Measurements from ENCODE around the gene ROBO1. TPM values are rescaled to one million over a fixed set of nuclear protein-coding genes. Genes with fewer than 3 reads are reported as not detected.
"Not testable (repeated sequence)": the region's sequence is repeated elsewhere in the genome, so short reads cannot be mapped to it uniquely, and the experiment has no call there.

ROBO1 gene
- polyA plus RNA-seq, 3 donors, result 115 to 133 (median 127) TPM

DNA sequence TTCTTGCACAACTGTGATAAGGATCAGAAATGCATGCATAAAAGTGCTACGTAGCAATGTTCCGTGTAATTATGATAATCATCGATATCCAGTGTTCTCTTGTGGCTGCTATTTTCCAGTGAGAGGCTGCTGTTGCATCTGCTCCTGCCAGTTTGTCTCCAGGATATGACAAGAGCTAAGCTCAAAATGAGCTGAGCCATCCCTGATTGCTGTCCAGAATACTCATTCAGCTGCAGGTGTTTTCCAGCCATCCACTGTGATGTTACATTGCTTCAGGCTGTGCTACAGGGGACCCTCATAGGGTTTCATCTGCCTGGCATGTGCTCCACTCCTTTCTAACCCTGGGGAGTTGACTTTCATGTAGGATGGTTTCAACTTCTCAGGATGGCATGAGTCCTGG, 976.0 kb downstream of the ROBO1 start:
- DNase-seq (ENCODE audit: low read depth in 3 of 3, low spot score in 2 of 3), result no peak

DNA sequence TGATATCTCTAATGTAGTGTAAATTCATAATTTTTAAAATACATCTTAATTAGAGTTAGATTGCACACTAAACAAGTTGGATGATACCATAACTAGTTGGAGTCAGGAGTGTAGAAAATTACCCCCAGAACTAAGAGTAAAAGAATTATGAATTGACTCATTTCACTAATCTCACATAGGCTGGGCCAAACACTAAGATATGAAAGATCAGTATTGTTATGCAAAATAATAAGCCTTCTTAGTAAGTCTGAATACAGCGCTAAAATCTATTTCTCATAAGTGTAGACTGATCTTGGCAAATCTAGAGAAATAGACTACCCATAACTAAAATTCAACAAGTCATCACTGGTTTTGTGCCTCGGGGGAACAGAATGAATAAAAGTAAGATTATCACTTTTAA, 979.0 kb downstream of the ROBO1 start:
- no peak for DNase-seq (ENCODE audit: low read depth in 3 of 3, low spot score in 2 of 3)

DNA sequence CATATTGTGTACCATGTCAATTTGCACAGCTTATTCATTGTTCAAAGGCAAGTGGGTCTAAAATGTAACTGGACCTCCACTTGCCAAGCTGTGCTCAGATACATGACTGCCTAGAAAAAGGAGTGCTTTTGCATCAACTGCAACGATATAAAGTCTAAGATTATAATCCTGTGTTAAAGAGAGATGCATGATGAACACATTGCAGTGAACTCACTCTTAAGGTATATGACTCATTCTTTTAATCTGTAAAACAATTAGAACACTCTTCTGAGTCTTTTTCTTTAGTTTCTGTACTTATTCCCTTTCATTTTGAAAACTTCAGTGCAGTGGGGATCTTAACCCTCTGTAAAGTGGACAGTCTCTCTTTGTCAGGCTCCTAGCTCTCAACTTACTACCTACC, 982.8 kb downstream of the ROBO1 start:
- no peak for DNase-seq (ENCODE audit: low read depth in 3 of 3, low spot score in 2 of 3)

DNA sequence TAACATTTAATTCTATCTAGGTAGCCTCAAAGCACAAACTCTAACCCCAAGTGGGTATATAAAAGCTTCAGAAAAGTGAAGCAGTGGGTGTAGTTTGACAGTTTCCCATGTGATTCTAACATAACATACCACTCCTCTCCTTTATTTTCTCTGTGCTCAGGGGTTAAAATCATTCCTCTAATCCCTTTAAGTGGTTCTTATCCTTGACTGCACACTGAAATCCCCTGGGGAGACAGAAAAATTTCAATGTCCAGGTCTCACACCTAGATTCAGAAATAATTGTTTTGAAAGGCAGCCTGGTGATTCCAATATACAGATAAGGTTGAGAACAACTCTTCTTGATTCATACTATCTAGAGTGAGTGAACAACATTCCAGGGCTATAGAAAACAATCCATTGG, 986.4 kb downstream of the ROBO1 start:
- DNase-seq (ENCODE audit: low read depth in 3 of 3, low spot score in 2 of 3), result no peak

DNA sequence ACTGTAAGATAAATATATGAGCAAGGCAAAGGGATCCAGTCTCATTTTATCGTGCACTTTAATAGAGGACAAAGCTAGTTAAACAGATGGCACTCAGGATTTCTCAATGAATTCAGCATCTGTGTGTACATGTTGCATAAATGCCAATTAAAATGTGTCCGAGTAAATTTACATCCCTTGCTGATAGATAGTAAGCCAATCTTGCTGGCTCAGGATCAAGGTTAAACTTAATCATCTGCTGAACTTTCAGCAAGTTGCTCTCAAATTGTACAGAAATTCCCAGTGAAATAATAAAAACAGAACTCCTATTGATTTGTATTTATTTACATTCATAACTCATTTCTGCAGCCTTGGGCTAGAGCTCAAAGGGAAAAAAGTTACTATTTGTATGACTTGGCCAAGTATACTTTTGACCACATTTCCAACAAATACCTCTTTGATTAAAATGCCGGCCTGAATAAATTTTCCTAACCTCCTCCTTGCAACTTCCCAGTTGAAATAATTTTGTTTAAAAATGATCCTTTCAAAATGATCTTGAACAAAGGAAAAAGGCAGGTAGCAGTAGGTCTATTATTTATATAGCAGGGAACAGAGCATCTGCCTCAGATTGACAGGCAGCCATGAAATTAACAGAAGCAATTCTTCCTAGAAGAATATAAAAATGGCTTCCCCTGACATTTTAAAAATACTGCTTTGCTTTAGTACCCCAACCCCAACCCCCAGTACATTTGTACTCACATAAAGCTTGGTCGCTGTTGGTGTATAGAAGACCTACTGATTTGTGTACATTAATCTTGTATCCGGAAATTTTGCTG, 1001.9 kb downstream of the ROBO1 start:
- no peak for DNase-seq (ENCODE audit: low read depth in 3 of 3, low spot score in 2 of 3)

DNA sequence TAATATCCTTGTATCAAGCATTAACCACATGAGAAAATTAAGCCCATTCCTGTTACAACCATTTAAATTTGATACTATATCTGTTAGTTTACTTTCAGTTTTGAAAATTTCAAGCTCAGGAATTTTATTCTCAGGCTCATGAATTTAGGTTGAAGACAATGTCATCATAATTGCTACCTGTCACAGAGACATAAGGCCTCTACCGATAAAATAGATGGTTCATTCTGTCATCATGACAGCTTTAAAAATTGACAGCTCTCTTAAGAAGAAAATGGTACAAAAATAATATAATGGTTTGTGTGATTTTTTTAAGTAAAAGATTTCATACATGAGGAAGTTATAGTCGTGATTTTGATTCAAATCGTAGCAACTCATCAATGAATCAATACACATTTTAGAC, 1003.2 kb downstream of the ROBO1 start:
- DNase-seq (ENCODE audit: low read depth in 3 of 3, low spot score in 2 of 3), result no peak

DNA sequence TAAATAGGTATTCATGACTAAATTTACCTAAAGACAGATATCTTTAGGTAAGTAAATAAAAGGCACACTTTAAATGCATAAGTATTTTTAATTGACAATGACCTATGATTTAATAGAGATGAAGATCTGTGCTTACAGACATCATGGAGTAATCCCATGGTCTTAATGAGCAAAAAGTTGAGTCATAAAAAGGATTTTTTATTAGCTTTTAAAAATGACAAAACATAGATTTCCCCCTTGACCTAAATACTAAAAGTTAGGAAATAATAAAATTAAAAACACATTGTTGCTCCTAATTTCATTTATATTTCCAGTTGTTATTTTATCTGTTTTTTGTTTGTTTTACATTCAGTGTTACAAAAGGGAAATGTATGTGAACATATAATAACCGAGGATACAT, 1005.7 kb downstream of the ROBO1 start:
- no peak for DNase-seq (ENCODE audit: low read depth in 3 of 3, low spot score in 2 of 3)

DNA sequence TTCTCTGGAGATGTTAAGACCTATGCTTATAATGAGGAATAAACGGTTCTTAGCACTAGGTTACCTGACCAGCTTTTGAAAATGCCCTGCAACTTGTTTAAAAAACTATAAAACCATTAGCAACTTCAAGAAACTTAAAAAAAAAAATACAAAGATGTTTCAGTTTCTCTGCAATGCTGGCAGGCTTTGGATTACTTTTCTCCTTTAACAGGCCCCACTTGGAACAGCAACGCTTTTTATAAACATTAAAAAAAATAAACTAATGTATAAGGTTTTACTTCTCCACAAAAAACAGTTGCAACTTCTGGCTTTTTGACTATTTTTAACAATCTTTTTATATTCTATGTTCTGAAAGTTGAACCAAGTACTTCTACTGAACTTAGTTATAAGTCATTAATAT, 1006.7 kb downstream of the ROBO1 start:
- no peak for DNase-seq (ENCODE audit: low read depth in 3 of 3, low spot score in 2 of 3)

DNA sequence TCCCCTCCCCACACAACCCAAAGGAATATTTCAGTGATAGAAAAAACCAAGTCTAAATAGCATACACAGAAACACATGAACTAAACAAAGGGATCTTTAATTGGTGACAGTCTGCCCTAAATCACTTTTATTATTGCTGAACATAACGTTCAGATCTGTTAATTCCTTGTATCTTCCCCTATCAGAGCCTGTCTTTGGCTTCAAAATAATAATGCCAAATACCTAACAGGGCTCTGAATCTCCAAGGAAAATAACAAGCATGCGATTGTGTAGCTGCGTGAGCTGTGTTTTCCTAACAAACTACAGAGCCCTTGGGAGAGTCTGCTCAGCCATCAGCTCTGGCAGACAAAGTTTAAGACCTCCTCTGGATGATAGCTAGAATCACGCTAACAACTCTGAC, 1010.1 kb downstream of the ROBO1 start:
- DNase-seq (ENCODE audit: low read depth in 3 of 3, low spot score in 2 of 3), result no peak

DNA sequence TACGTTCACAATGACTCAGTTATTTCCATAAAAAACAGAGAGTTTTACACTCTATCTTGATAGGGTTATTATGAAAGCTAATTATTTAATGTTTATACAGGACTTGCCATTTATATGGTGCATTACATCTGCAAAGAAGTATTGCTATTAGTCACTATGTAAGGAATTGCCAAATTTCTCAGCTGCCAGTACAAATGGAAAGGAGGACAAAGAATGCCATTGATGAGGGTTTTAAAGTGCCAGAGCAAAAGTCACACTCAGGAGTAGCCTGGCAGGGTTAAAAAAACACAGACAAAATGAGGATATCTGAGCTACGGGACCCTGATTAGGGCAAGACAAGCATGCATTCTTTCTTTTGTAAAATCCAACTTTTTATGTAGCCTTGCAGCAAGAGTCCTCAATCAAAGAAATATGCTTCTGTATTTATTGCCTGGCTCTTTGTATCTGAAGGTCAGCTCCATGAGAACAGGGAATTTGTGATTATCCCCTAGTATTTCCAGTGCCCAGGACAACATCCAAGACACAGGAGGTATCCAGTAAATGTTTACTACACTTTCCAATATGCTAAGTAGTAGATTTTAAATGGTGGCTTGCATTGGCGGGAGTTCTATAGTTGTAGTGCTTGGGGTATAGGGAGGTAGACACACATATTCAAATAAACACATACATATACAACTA, 1013.6 kb downstream of the ROBO1 start:
- DNase-seq (ENCODE audit: low read depth in 3 of 3, low spot score in 2 of 3), result no peak

DNA sequence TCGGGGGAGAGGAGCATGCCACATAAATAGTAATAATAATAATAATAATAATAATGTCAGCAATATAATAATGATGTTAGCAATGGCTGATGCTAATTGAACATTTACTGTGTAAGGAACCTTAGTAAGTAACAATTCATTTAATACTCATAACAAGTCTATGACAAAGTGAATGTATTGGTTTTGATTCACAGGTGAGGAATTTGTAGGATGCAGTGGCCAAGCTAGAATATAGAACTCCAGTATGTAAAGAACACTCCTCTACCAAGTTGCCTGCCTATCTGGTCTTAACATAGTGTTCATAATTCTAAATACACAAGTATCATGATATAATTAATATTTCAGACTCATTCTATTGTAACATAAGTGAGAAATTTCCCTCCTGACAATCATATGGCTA, 1016.5 kb downstream of the ROBO1 start:
- no peak for DNase-seq (ENCODE audit: low read depth in 3 of 3, low spot score in 2 of 3)

DNA sequence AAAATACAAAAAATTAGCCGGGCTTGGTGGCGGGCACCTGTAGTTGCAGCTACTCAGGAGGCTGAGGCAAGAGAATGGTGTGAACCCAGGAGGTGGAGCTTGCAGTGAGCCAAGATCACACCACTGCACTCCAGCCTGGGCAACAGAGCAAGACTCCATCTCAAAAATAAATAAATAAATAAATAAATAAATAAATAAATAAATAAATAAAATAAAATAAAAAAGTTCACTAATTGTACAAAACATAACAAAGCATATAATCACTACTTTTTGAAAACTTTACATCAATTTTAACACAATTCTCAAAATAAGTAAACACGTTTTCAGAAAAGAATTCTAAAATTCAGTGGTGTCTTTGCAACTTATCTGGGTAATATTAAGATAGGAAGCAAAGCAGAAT, 1017.5 kb downstream of the ROBO1 start:
- DNase-seq (ENCODE audit: low read depth in 3 of 3, low spot score in 2 of 3), result not testable (repeated sequence)

DNA sequence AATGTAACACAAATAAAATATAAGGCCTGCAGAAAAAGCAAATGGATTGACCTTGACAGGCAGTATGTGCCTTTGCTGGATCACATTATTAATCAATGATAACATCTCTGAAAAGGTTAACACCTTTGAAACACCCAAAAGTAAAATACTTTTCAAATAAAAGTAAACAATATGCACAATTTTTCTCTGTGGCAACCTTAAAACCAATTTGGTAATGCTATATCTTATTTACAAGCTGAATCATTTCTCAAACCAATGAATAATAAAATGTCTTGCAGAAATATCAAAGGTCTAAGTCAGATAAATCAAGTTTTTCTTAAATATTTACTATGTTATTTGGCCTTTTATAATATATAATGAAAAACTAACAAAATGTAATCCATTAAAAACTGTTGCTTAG, 1018.7 kb downstream of the ROBO1 start:
- no peak for DNase-seq (ENCODE audit: low read depth in 3 of 3, low spot score in 2 of 3)

DNA sequence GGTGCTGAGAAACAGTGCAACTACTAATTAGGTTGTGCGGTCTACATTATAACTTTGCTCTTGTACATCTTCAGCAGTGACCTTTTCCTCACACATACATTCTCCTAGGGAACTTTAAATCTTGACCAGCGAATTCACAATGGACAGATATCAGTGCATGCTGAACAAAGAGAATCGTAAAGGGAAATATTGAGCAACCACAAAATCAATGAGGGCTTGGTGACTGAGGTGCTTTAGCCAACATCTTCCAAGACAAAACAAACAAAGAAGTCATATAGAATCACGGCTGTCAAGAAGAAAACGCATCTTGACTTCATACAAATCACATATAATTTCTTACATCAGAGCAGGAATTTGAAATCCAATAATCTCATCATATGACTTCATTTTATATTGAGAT, 1022.0 kb downstream of the ROBO1 start:
- no peak for DNase-seq (ENCODE audit: low read depth in 3 of 3, low spot score in 2 of 3)

DNA sequence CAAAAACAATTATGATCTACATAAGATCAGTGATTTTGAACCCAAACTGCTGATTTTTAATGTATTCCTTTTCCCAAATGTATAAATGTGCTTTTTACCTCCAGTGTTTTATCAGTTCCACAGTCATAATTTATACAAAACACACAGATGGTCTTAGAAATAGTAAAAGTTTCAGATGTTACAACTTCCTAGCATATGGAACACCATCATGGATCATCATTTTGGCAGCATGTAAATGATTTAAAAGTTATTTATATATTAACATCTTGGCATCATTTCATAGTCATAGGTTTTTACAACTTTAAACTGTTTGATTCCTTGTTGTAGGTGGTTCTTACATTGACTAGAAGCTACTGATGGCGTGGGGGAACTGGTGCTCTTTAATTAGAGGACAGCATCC, 1025.3 kb downstream of the ROBO1 start:
- no peak for DNase-seq (ENCODE audit: low read depth in 3 of 3, low spot score in 2 of 3)

DNA sequence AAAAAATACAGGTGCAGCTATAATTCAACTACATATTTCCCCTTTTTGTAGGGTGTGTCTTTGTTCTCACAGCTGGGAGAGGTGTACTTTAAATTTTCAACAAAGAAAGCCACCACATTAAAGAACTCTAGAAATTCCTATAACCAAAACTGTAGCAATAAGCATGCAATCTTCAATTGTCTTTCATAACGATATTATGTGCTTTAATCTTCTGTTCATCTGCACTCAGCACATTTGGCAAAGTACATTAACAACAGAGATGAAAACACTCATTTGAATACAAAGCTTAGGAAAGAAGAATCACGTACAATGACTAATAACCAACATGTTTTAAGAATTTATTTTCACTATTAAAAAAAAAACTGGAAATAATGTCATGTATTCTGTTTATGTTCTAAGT, 1025.8 kb downstream of the ROBO1 start:
- DNase-seq (ENCODE audit: low read depth in 3 of 3, low spot score in 2 of 3), result no peak

DNA sequence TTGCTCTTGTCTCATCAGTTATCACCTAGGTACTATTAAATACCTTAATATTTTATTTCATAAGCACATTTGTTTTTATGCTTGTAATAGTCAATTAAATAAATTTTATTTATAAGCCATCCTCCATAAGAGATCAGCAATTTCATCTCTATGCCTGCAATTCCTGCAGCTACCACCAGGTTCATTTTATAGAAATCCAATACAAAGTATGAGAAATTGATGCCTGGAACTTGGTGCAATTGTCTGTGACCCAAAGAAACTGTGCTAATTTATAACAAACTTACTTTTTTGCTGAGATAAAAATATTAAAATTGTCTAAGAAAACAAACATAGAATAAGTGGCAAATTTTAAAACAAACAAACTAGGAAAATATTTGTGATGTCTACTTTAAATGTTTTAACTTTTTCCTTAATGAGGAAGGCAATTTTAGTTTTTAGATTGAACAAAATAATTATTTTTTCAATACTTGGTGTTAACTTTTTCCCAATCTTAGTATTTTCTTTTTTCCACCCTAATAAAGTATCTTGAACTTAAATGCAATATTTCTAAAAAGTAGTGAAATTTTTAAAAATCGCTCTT, 1026.6 kb downstream of the ROBO1 start:
- no peak for DNase-seq (ENCODE audit: low read depth in 3 of 3, low spot score in 2 of 3)

DNA sequence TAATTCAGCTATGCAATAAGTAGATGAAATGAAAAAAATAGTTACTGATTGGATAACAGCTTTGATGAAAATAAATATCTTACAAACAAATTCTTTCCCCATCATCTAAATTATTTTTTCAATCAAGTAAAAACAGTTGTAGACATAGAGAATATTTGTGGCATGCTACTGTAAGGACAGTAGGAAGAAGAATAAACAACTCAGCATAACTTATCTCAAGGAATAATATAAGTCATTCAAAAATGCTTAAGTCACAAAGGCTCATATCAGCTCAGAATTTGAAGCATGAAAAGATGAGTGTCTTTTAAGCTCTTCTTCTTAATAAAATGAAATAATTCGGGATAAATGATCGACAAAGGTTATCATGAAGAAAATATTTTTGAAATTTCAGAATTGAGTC, 1029.0 kb downstream of the ROBO1 start:
- DNase-seq (ENCODE audit: low read depth in 3 of 3, low spot score in 2 of 3), result no peak

DNA sequence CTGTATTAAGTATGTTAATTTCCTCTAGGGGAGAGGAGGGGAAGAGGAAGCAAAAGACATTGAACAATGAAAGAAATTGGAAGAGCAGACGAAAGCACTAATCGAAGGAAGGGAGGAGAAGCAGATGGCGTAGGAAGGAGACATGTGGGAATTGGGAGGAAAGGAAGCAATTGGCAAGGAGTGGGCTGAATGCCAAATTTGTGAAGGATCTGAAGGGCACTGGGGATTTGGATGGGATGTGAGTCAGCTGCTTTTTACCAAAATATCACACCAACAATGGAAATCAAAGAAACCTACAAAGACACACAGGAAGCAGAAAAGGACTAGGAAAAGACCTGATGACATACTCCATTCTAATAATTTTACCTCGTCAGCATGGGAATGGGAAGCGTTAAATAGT, 1029.8 kb downstream of the ROBO1 start:
- DNase-seq (ENCODE audit: low read depth in 3 of 3, low spot score in 2 of 3), result no peak

DNA sequence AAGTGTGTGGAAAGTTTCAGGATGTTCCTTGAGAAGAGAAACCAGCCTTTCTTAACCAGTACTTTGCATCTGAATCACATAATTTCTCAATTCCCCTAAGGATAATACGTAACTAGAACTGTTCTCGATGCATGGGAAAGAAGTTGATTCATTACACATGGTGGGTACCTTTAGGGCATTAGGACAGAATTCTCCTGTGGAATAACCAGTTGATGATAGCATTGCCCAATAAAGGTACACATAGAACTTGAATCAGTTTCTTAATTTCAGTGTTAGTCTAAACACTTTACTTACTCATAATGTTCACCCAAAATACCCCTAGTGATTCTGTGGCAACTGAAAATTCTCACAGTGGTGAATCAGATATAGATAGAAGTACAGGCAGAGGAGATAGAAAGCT, 1030.9 kb downstream of the ROBO1 start:
- no peak for DNase-seq (ENCODE audit: low read depth in 3 of 3, low spot score in 2 of 3)

DNA sequence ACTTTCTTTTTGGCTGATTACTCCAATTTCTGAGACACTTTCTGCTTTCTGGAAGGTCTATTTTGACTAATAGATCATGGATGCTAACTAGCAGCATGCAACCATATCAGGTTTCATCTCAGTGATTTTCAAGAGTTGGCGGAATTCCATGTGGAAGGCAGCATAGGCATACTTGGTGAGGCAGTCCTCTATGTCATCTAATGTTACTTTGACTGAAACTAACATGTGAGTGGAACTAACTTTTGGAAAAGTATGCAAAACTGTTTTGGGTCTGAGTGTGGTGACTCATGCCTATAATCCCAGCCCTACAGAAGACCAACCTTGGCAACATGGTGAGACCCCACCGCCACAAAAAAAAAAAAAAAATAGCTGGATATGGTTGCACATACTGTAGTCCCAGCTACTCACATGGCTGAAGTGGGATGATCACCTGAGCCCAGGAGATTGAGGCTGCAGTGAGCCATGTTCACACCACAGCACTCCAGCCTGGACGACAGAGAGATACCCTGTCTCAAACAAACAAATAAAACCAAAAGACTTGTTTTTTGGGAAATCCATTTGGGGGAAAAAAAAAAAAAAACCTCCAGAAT, 1033.7 kb downstream of the ROBO1 start:
- no peak for DNase-seq (ENCODE audit: low read depth in 3 of 3, low spot score in 2 of 3)

DNA sequence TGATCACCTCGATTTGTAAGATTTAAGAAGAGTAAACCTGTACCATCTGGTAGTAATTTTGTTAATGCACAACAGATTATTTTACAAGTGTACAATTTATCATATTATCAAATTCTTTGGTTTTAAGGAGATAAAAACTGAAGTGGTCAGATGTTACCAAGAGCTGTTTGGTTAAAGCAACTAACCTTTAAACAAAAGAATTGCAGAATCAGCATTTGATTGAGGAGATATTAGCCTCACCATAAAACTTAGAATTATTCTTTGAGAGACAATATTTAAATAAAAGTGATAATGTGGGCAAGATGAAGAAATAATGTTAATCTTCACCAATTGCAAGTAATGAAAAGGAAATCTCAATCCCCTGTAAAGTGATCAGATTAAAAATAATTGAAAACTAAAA, 1034.9 kb downstream of the ROBO1 start:
- no peak for DNase-seq (ENCODE audit: low read depth in 3 of 3, low spot score in 2 of 3)
